PC-9 (cell line): Measurements from ENCODE around the gene ZRANB2. TPM values are rescaled to one million over a fixed set of nuclear protein-coding genes. Genes with fewer than 3 reads are reported as not detected.

Experiments used
- BruUV-seq: library from RNA; stranded (reverse); fragments of 400-500 nt; replicated peaks from 2 replicates; lab custom pipeline; 2021; lab: Mats Ljungman, UMichigan
- CTCF ChIA-PET: fragments of 300-600 bp; sonication (Branson Sonifier 250); formaldehyde crosslinking; loops from one replicate; lab custom pipeline; 2022; ENCODE audit warnings: antibody characterized with exemption; lab: Charles Lee
- POLR2A ChIA-PET: fragments of 300-600 bp; sonication (Branson Sonifier 250); formaldehyde crosslinking; loops from one replicate; lab custom pipeline; 2022; ENCODE audit warnings: antibody characterized with exemption; ENCODE audit not compliant: unreplicated experiment; lab: Charles Lee
- DNase-seq, 2 experiments: peaks; one replicate each; pipeline versions ENCODE4 v3.0.0 to v3.0.0-alpha.2; 2015 to 2022; ENCODE audit warnings: mixed read lengths in 1 of 2
- H2AFZ ChIP-seq: fragments of 200-600 bp; sonication (generic); 2 replicates; pipeline ENCODE4 v1.8.1; 2017; ENCODE audit warnings: antibody characterized with exemption
- H3F3A ChIP-seq: fragments of 200-600 bp; sonication (generic); 2 replicates; pipeline ENCODE4 v1.8.1; 2017; ENCODE audit warnings: antibody characterized with exemption, mild to moderate bottlenecking, low read depth; ENCODE audit not compliant: insufficient read depth
- H3K27ac ChIP-seq: fragments of 200-600 bp; sonication (generic); 2 replicates; pipeline ENCODE4 v1.6.1; 2016; ENCODE audit warnings: mixed run types
- H3K27me3 ChIP-seq: fragments of 200-600 bp; sonication (generic); 2 replicates; pipeline ENCODE4 v1.6.1; 2016; ENCODE audit warnings: low read depth, mixed run types; ENCODE audit not compliant: insufficient read depth
- H3K36me3 ChIP-seq: fragments of 200-600 bp; sonication (generic); 2 replicates; pipeline ENCODE4 v1.6.1; 2016; ENCODE audit warnings: low read depth, mixed run types
- H3K4me1 ChIP-seq: fragments of 200-600 bp; sonication (generic); replicated peaks from 2 replicates; pipeline ENCODE4 v1.6.1; 2016; ENCODE audit warnings: mixed run types; ENCODE audit not compliant: insufficient read depth
- H3K4me2 ChIP-seq: fragments of 200-600 bp; sonication (generic); 2 replicates; pipeline ENCODE4 v1.6.1; 2017; ENCODE audit warnings: mixed run types
- H3K4me3 ChIP-seq: fragments of 200-600 bp; sonication (generic); 2 replicates; pipeline ENCODE4 v1.6.1; 2016; ENCODE audit warnings: mixed run types
- H3K79me2 ChIP-seq: fragments of 200-600 bp; sonication (generic); 2 replicates; pipeline ENCODE4 v1.6.1; 2017; ENCODE audit warnings: low read depth, mixed run types
- H3K9me2 ChIP-seq: fragments of 200-600 bp; sonication (generic); 2 replicates; pipeline ENCODE4 v1.8.1; 2017; ENCODE audit warnings: mild to moderate bottlenecking; ENCODE audit not compliant: insufficient read depth
- H3K9me3 ChIP-seq: fragments of 200-600 bp; sonication (generic); 2 replicates; pipeline ENCODE4 v1.8.1; 2016; ENCODE audit warnings: low read depth; ENCODE audit not compliant: insufficient read depth
- H4K20me1 ChIP-seq: fragments of 200-600 bp; sonication (generic); 2 replicates; pipeline ENCODE4 v1.8.1; 2017; ENCODE audit not compliant: insufficient read depth
- CTCF ChIP-seq: fragments of 200-600 bp; sonication (generic); conservative IDR thresholded peaks from 2 replicates; pipeline ENCODE4 v1.6.1; 2017; ENCODE audit warnings: mixed run types, antibody characterized with exemption, mild to moderate bottlenecking, moderate library complexity
- EZH2 ChIP-seq: fragments of 200-600 bp; sonication (generic); IDR thresholded peaks from 2 replicates; pipeline ENCODE4 v1.8.0; 2017; ENCODE audit warnings: antibody characterized with exemption, low read depth
- intact Hi-C: fragments of 100-400 bp; cut with micrococcal nuclease; formaldehyde crosslinking; loops from one replicate; pipeline ENCODE4 v1.10.0; 2022; ENCODE audit not compliant: unreplicated experiment
- total RNA-seq: library from RNA; stranded (reverse); gene quantifications from 2 replicates; pipeline ENCODE4 v1.2.3, GENCODE V29; 2021

The ZRANB2 gene
- total RNA-seq, 1 experiment from 2014 or later: 79.6 TPM

- Histone ChIP-seq H3K27ac (no peak overlapping the region), H3K27me3 (no peaks in the 10 kb centered on the region), H3K4me2 (no peak overlapping the region), H3K36me3 (no peaks in the 10 kb centered on the region), H3K9me2 (no peaks in the 10 kb centered on the region), H3K79me2 (no peaks in the 10 kb centered on the region), H3F3A (no peaks in the 10 kb centered on the region), H2AFZ (no peak overlapping the region), H3K4me1 (no peaks in the 10 kb centered on the region), H4K20me1 (no peaks in the 10 kb centered on the region), H3K9me3 (no peaks in the 10 kb centered on the region), H3K4me3 (no peak overlapping the region)
- no peak for TF ChIP-seq CTCF
- TF ChIP-seq EZH2: no peak
- DNase-seq: no peak
- ChIA-PET CTCF (no interaction called here), POLR2A (no interaction called here)
- intact Hi-C loops: no loop called here
- no TSS peak for BruUV-seq
Measured at GRCh38 chr1:71116729-71117128, 35.9 kb upstream of the ZRANB2 start.

- no peaks in the 10 kb centered on the region for H4K20me1 ChIP-seq
- no peaks in the 10 kb centered on the region for H3K79me2 ChIP-seq
- TF ChIP-seq EZH2 (no peak), CTCF (no peak)
- no peaks in the 10 kb centered on the region for H3K4me1 ChIP-seq
- BruUV-seq: no TSS peak
- no peaks in the 10 kb centered on the region for H3F3A ChIP-seq
- no peak overlapping the region for H3K4me2 ChIP-seq
- H3K27ac ChIP-seq: no peak overlapping the region
- no peaks in the 10 kb centered on the region for H3K36me3 ChIP-seq
- no peak overlapping the region for H3K4me3 ChIP-seq
- no peaks in the 10 kb centered on the region for H3K27me3 ChIP-seq
- ChIA-PET CTCF (no interaction called here), POLR2A (no interaction called here)
- H3K9me3 ChIP-seq: no peaks in the 10 kb centered on the region
- DNase-seq: no peak
- no peak overlapping the region for H2AFZ ChIP-seq
- peaks cover 5% of the 10 kb centered on the region; the same call in 1 of the 2 replicates for H3K9me2 ChIP-seq
- intact Hi-C loops: no loop called here
Measured at GRCh38 chr1:71106658-71107322, 26.0 kb upstream of the ZRANB2 start.

GRCh38 chr1:71104417-71104816 is 23.6 kb upstream of the ZRANB2 start:
- no peaks in the 10 kb centered on the region for H3K36me3 ChIP-seq
- H3K4me3 ChIP-seq: no peak overlapping the region
- no peak overlapping the region for H3K4me2 ChIP-seq
- H3K9me3 ChIP-seq: no peaks in the 10 kb centered on the region
- no peak for TF ChIP-seq CTCF
- peaks cover 5% of the 10 kb centered on the region; the same call in 1 of the 2 replicates for H3K9me2 ChIP-seq
- intact Hi-C loops: loop anchor here (5.0 kb wide), 1 partner anchor 418 kb away; no protein-coding TSS in a partner anchor
- no peaks in the 10 kb centered on the region for H3K27me3 ChIP-seq
- ChIA-PET CTCF (no interaction called here), POLR2A (no interaction called here)
- no peak overlapping the region for H2AFZ ChIP-seq
- H4K20me1 ChIP-seq: no peaks in the 10 kb centered on the region
- no peaks in the 10 kb centered on the region for H3K79me2 ChIP-seq
- no TSS peak for BruUV-seq
- H3K4me1 ChIP-seq: no peaks in the 10 kb centered on the region
- no peak for DNase-seq
- H3K27ac ChIP-seq: no peak overlapping the region
- H3F3A ChIP-seq: no peaks in the 10 kb centered on the region
